Measurements from ENCODE around the gene SLC12A6. TPM values are rescaled to one million over a fixed set of nuclear protein-coding genes. Genes with fewer than 3 reads are reported as not detected.

SLC12A6 gene
- total and polyA plus RNA-seq, 2 of the 13 experiments (the other 11 are each of a cell fraction or from before 2014, with no cell fraction given) = 15.2 to 30.1 TPM

GRCh38 chr15:34366271-34367065 is 28.9 kb upstream of the SLC12A6 start (continued):
- TF ChIP-seq ZBTB40 (IDR thresholded peaks at IDR 0.05) (no peak), ZBTB40 (CRISPR knock-in tag; IDR thresholded peaks at IDR 0.05) (no peak; the same call in 1 of the 2 replicates), RBFOX2 (IDR thresholded peaks at IDR 0.05; ENCODE audit: low read depth, low read length) (no peak), IRF9 (CRISPR knock-in tag; IDR thresholded peaks at IDR 0.05; ENCODE audit: borderline replicate concordance) (no peak), ZNF639 (CRISPR knock-in tag; conservative IDR thresholded peaks at IDR 0.05) (no peak), ZNF83 (CRISPR knock-in tag; IDR thresholded peaks at IDR 0.05; ENCODE audit: borderline replicate concordance) (no peak), HNRNPLL (IDR thresholded peaks at IDR 0.05; ENCODE audit: low read depth, low read length, poor library complexity, severe bottlenecking) (no peak), RARA (CRISPR knock-in tag; IDR thresholded peaks at IDR 0.05) (no peak), RARG (CRISPR knock-in tag; IDR thresholded peaks at IDR 0.05; ENCODE audit: low read depth) (no peak), CEBPB (IDR thresholded peaks at IDR 0.05; ENCODE audit: borderline replicate concordance, low read depth, low read length) (no peak), ADNP (CRISPR knock-in tag; IDR thresholded peaks at IDR 0.05) (no peak), ZBED4 (CRISPR knock-in tag; IDR thresholded peaks at IDR 0.05; ENCODE audit: borderline replicate concordance) (no peak), GATA4 (IDR thresholded peaks at IDR 0.05; ENCODE audit: borderline replicate concordance, low read depth) (no peak)

Measured in HepG2 (cell line).